Esophagus (tissue), 2 donors: ENCODE measurements around the gene RPSA. TPM values are rescaled to one million over a fixed set of nuclear protein-coding genes. Genes with fewer than 3 reads are reported as not detected.

Experiments used
- H3K27ac ChIP-seq, 2 donors: one replicate each; pipeline ENCODE4 v1.5.1; 2013; ENCODE audit warnings: low read depth in 2 of 2, mild to moderate bottlenecking in 2 of 2, inconsistent platforms in 1 of 2, low read length in 1 of 2, moderate library complexity in 1 of 2
- H3K27me3 ChIP-seq, 2 donors: one replicate each; pipeline ENCODE4 v1.6.1; 2013; ENCODE audit warnings: low read length in 2 of 2, control low read depth in 1 of 2, mild to moderate bottlenecking in 1 of 2; ENCODE audit not compliant: insufficient read depth in 2 of 2, control insufficient read depth in 1 of 2
- H3K36me3 ChIP-seq, 2 donors: one replicate each; pipeline ENCODE4 v1.6.1; 2013; ENCODE audit warnings: low read length in 1 of 2; ENCODE audit not compliant: control insufficient read depth in 2 of 2, insufficient read depth in 2 of 2
- H3K4me1 ChIP-seq, 2 donors: one replicate each; pipeline ENCODE4 v1.6.1; 2013; ENCODE audit warnings: low read length in 1 of 2; ENCODE audit not compliant: control insufficient read depth in 2 of 2, insufficient read depth in 2 of 2
- H3K4me3 ChIP-seq, 2 donors: one replicate each; pipeline ENCODE4 v1.5.1; 2013; ENCODE audit warnings: low read length in 2 of 2, mild to moderate bottlenecking in 2 of 2, low read depth in 1 of 2, moderate library complexity in 1 of 2
- H3K9me3 ChIP-seq, 2 donors: one replicate each; pipeline ENCODE4 v1.6.1; 2013; ENCODE audit warnings: mild to moderate bottlenecking in 2 of 2, low read depth in 1 of 2, low read length in 1 of 2, moderate library complexity in 1 of 2; ENCODE audit not compliant: control insufficient read depth in 2 of 2, insufficient read depth in 1 of 2
- WGBS, 2 donors: extraction: QIAGEN DNeasy Blood & Tissue Kit; methylation state at CpG; one replicate each; pipeline ENCODE4 v1.1.7; 2013; 5-methylcytosine and 5-hydroxymethylcytosine counted together
- polyA plus RNA-seq, 2 donors: library from polyadenylated mRNA; stranded (reverse); fragments of 200-250 nt; gene quantifications; one replicate each; pipeline ENCODE4 v1.2.3, GENCODE V29; 2013
- donor health status: healthy with polysubstance abuse.
- donor health status: Bipolar disorder and iron deficiency.

The RPSA gene
- polyA plus RNA-seq, 2 donors: 872 to 1,509 TPM

GRCh38 chr3:39407259-39407629 lies 724 bp downstream of the RPSA start:
- no peaks in the 10 kb centered on the region for H3K27me3 ChIP-seq
- H3K4me3 ChIP-seq: peak overlapping the region; percentile 78 to 97
- H3K4me1 ChIP-seq: no peaks in the 10 kb centered on the region
- no peaks in the 10 kb centered on the region for H3K9me3 ChIP-seq
- 2 to 5% methylated on average over 9 of the region's 9 CpGs for WGBS, 2 donors
- H3K27ac ChIP-seq: peak overlapping the region in 1 of 2 donors; percentile 95
- H3K36me3 ChIP-seq: peaks cover 6 to 14% of the 10 kb centered on the region in 2 donors

DNA sequence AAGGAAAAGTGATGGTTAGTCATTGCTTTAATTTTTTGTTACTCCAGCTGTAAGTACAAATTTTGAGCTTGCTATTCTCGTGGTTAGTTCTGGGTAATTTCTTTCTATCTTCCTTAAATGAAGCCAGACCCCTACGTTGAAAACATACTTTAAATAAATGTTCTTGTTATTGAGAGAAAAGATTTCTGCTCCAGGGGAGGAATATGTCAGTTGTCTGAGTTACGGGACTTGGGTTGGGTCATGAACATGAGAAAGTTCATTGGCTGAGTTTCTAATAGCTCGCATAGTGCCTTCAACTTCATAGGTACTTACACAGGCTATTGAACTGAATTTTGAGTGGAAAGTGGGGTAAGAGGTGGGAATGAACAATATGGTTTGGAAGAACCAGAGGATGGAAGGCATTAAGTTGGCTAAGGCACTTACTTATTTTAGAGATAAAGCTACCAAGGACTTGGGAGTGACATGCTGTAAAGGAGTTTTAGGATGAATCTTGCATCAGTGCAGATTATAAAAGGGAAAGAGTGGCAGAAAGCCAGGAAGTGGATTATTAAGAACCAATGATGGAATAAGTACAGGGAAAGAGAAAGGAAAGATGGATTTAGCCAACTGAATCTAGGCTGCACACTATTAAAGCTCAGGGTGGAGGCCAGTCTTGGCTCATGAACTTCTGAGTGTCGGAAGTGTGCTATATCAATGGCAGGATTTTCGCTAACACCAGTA lies 1.4 kb downstream of the RPSA start:
- Histone ChIP-seq H3K9me3 (no peaks in the 10 kb centered on the region), H3K27ac (no peak overlapping the region), H3K27me3 (no peaks in the 10 kb centered on the region), H3K36me3 (peaks cover 9 to 18% of the 10 kb centered on the region in 2 donors), H3K4me1 (no peaks in the 10 kb centered on the region), H3K4me3 (peak overlapping the region; percentile 78 to 97)
- WGBS, 2 donors: 49 to 60% methylated on average over 6 of the region's 6 CpGs

GRCh38 chr3:39408493-39409372 lies 2.2 kb downstream of the RPSA start:
- 76 to 79% methylated on average over 21 of the region's 21 CpGs for WGBS, 2 donors
- H3K36me3 ChIP-seq: peaks cover 16 to 18% of the 10 kb centered on the region in 2 donors
- no peaks in the 10 kb centered on the region for H3K9me3 ChIP-seq
- H3K4me1 ChIP-seq: no peaks in the 10 kb centered on the region
- peak overlapping the region in 1 of 2 donors; percentile 97 for H3K4me3 ChIP-seq
- no peak overlapping the region for H3K27ac ChIP-seq
- no peaks in the 10 kb centered on the region for H3K27me3 ChIP-seq

DNA sequence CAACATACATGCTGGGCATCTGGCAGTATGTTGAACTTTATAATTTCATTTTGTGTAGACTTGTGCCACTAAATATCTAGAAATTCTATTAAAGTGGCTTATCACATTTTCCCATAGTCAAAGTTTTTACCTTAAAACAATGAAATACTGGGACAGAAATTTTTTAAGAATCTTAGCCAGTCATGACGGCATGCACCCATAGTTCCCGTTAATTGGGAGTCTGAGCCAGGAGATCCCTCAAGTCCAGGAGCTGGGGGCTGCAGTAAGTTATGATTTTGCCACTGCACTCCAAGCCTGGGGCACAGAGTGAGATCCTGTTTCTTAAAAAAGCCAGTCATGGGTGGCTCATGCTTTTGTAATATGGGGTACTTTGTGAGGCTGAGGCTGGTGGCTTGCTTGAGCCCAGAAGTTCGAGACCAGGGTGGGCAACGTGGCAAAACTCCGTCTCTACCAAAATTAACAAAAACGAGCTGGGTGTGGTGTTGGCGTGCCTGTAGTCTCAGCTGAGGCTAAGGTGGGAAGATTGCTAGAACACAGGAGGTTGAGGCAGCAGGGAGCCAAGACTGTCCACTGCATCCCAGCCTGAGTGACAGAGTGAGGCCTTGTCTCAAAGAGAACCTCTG lies 3.1 kb downstream of the RPSA start:
- Histone ChIP-seq H3K4me3 (no peak overlapping the region), H3K4me1 (peaks cover 0 to 4% of the 10 kb centered on the region in 2 donors), H3K27me3 (no peaks in the 10 kb centered on the region), H3K36me3 (peaks cover 18% of the 10 kb centered on the region in 2 donors), H3K27ac (no peak overlapping the region), H3K9me3 (no peaks in the 10 kb centered on the region)
- WGBS, 2 donors: 56% methylated on average over 7 of the region's 7 CpGs

GRCh38 chr3:39410893-39411292 lies 4.4 kb downstream of the RPSA start:
- Histone ChIP-seq H3K4me1 (peaks cover 0 to 6% of the 10 kb centered on the region in 2 donors), H3K9me3 (no peaks in the 10 kb centered on the region), H3K36me3 (peaks cover 18% of the 10 kb centered on the region in 2 donors), H3K27me3 (no peaks in the 10 kb centered on the region), H3K4me3 (no peak overlapping the region), H3K27ac (no peak overlapping the region)
- WGBS, 2 donors: 94 to 95% methylated on average over 6 of the region's 7 CpGs

GRCh38 chr3:39412668-39413260 lies 6.2 kb downstream of the RPSA start:
- WGBS, 2 donors: 65 to 75% methylated on average over 9 of the region's 9 CpGs
- Histone ChIP-seq H3K27me3 (no peaks in the 10 kb centered on the region), H3K4me1 (peaks cover 0 to 9% of the 10 kb centered on the region in 2 donors), H3K27ac (no peak overlapping the region), H3K9me3 (no peaks in the 10 kb centered on the region), H3K36me3 (peaks cover 18% of the 10 kb centered on the region in 2 donors), H3K4me3 (no peak overlapping the region)

- H3K27ac ChIP-seq: no peak overlapping the region
- WGBS, 2 donors: 67 to 78% methylated on average over 6 of the region's 6 CpGs
- peaks cover 13 to 16% of the 10 kb centered on the region in 2 donors for H3K36me3 ChIP-seq
Observed at GRCh38 chr3:39413691-39414420, 7.3 kb downstream of the RPSA start.

DNA sequence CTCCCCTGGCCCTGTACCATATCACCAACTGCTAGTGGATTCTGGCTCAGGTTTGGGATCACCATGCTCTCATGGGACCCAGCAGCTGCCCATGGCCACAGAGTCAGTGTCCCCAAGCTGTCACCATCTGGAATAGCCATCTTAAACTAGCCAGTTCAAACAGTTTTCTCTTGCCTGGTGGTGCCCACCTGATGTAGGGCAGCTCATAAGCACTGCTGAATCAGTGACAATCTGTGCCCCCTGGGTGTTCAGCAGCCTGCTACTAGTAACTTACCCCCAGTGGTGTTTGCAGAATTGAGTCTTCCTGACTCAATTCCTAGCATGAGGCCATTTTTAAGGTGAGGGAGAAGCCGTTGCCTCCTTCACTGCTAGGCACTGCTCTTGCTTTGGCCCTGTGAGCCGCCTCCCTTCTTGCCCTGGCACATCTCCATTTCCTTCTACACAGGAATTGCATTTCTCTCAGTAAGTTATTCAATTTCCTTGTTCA lies 7.9 kb downstream of the RPSA start:
- Histone ChIP-seq H3K27ac (peak overlapping the region; percentile 1 to 35), H3K9me3 (no peaks in the 10 kb centered on the region), H3K4me1 (peaks cover 0 to 9% of the 10 kb centered on the region in 2 donors), H3K4me3 (no peak overlapping the region), H3K27me3 (no peaks in the 10 kb centered on the region), H3K36me3 (peaks cover 13 to 16% of the 10 kb centered on the region in 2 donors)
- 55 to 59% methylated on average over 2 of the region's 2 CpGs for WGBS, 2 donors

More at GRCh38 chr3:39413691-39414420, 7.3 kb downstream of the RPSA start:
- no peaks in the 10 kb centered on the region for H3K27me3 ChIP-seq
- no peaks in the 10 kb centered on the region for H3K9me3 ChIP-seq
- peaks cover 0 to 9% of the 10 kb centered on the region in 2 donors for H3K4me1 ChIP-seq
- H3K4me3 ChIP-seq: no peak overlapping the region
